Measurements from ENCODE around the gene LRIG1.

LRIG1 gene

GRCh38 chr3:66467996-66468735 is 32.7 kb downstream of the LRIG1 start:
- no peak for DNase-seq

GRCh38 chr3:66466606-66467270 is 34.1 kb downstream of the LRIG1 start:
- no peak for DNase-seq

- DNase-seq = no peak
Measured at GRCh38 chr3:66465587-66465986, 35.2 kb downstream of the LRIG1 start.

GRCh38 chr3:66465034-66465433 is 35.8 kb downstream of the LRIG1 start:
- no peak for DNase-seq

- DNase-seq = no peak
Measured at GRCh38 chr3:66464512-66464894, 36.3 kb downstream of the LRIG1 start.

GRCh38 chr3:66463730-66464511 is 36.9 kb downstream of the LRIG1 start:
- DNase-seq = no peak

- DNase-seq = no peak
Measured at GRCh38 chr3:66463054-66463631, 37.7 kb downstream of the LRIG1 start.

- DNase-seq = no peak
Measured at GRCh38 chr3:66457252-66457651, 43.6 kb downstream of the LRIG1 start.

GRCh38 chr3:66456711-66457173 is 44.1 kb downstream of the LRIG1 start:
- no peak for DNase-seq

- DNase-seq = no peak
Measured at GRCh38 chr3:66454464-66454859, 46.4 kb downstream of the LRIG1 start.

GRCh38 chr3:66453651-66454463 is 47.0 kb downstream of the LRIG1 start:
- no peak for DNase-seq

GRCh38 chr3:66452303-66453011 is 48.4 kb downstream of the LRIG1 start:
- no peak for DNase-seq

- no peak for DNase-seq
Measured at GRCh38 chr3:66451766-66452165, 49.1 kb downstream of the LRIG1 start.

GRCh38 chr3:66450390-66451022 is 50.3 kb downstream of the LRIG1 start:
- DNase-seq = no peak

GRCh38 chr3:66449411-66449974 is 51.3 kb downstream of the LRIG1 start:
- DNase-seq = no peak

- no peak for DNase-seq
Measured at GRCh38 chr3:66444146-66444644, 56.6 kb downstream of the LRIG1 start.

- no peak for DNase-seq
Measured at GRCh38 chr3:66443118-66443803, 57.6 kb downstream of the LRIG1 start.

- no peak for DNase-seq
Measured at GRCh38 chr3:66442254-66443117, 58.3 kb downstream of the LRIG1 start.

GRCh38 chr3:66441692-66442091 is 59.1 kb downstream of the LRIG1 start:
- DNase-seq = no peak

All from stimulated activated CD4-positive, alpha-beta T cell treated with anti-CD3 and anti-CD28 coated beads, Interleukin-2, amount 100 ng/mL, for 48 hours (primary cell).